Measurements from ENCODE around the gene DEAF1. TPM values are rescaled to one million over a fixed set of nuclear protein-coding genes. Genes with fewer than 3 reads are reported as not detected.
"Not testable (repeated sequence)": the region's sequence is repeated elsewhere in the genome, so short reads cannot be mapped to it uniquely, and the experiment has no call there.

DEAF1 gene
- total RNA-seq, 2 donors from 2014 or later: 40.5 to 66.1 TPM

- Mint-ChIP-seq H3K4me1 (ENCODE audit: low read depth) (no peaks in the 10 kb centered on the region), H3K27me3 (ENCODE audit: low read depth) (no peaks in the 10 kb centered on the region), H3K4me3 (no peak overlapping the region), H3K36me3 (ENCODE audit: insufficient read depth in 2 of 2) (peaks cover 3 to 6% of the 10 kb centered on the region in 2 donors), H3K9me3 (no peaks in the 10 kb centered on the region), H3K27ac (no peak overlapping the region)
- DNase-seq (no peak), ATAC-seq (replicated peaks in 1 of 2) (no peak)
Measured at GRCh38 chr11:655036-655726, 39.8 kb downstream of the DEAF1 start.

DNA sequence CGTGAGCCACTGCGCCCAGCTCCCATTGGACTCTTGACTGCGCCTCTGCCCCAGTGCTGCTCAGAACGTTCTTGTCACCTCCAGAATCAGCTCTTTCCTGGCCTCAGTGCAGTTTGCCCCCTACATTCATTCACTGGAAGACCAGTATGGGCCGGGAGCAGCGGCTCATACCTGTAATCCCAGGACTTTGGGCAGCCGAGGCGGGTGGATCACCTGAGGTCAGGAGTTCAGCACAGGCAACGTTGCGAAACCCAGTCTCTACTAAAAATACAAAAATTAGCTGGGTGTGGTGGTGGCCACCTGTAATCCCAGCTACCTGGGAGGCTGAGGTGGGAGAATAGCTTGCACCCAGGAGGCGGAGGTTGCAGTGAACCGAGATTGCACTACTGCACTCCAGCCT, 40.6 kb downstream of the DEAF1 start:
- H3K4me3 Mint-ChIP-seq; H3K36me3 Mint-ChIP-seq (ENCODE audit: insufficient read depth in 2 of 2); H3K9me3 Mint-ChIP-seq; H3K27me3 Mint-ChIP-seq (ENCODE audit: low read depth); H3K4me1 Mint-ChIP-seq (ENCODE audit: low read depth); H3K27ac Mint-ChIP-seq; DNase-seq; ATAC-seq (replicated peaks in 1 of 2): not testable (repeated sequence)

GRCh38 chr11:653837-654236, 41.2 kb downstream of the DEAF1 start:
- Mint-ChIP-seq H3K9me3 (no peaks in the 10 kb centered on the region), H3K36me3 (ENCODE audit: insufficient read depth in 2 of 2) (peaks cover 3 to 10% of the 10 kb centered on the region in 2 donors), H3K4me1 (ENCODE audit: low read depth) (no peaks in the 10 kb centered on the region), H3K27ac (no peak overlapping the region), H3K27me3 (ENCODE audit: low read depth) (no peaks in the 10 kb centered on the region), H3K4me3 (no peak overlapping the region)
- DNase-seq (no peak), ATAC-seq (replicated peaks in 1 of 2) (no peak)

GRCh38 chr11:653136-653535, 41.9 kb downstream of the DEAF1 start:
- H3K4me1 Mint-ChIP-seq (ENCODE audit: low read depth); H3K27me3 Mint-ChIP-seq (ENCODE audit: low read depth); ATAC-seq (replicated peaks in 1 of 2); H3K36me3 Mint-ChIP-seq (ENCODE audit: insufficient read depth in 2 of 2); H3K9me3 Mint-ChIP-seq; H3K4me3 Mint-ChIP-seq; DNase-seq; H3K27ac Mint-ChIP-seq: not testable (repeated sequence)

DNA sequence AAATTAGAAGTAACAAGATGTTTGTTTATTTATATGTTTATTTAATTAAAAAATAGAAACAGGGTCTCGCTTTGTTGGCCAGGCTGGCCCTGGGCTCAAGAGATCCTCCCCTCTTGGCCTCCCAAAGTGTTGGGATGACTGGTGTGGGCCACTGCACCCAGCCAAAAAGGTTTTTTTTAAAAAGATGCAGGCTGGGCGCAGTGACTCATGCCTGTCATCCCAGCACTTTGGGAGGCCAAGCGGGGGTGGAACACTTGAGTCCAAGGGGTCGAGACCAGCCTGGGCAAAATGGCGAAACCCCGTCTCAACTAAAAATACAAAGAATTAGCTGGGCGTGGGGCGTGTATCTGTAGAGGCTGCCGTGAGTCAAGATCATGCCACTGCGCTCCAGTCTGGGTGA, 44.5 kb downstream of the DEAF1 start:
- H3K27ac Mint-ChIP-seq: no peak overlapping the region
- H3K4me1 Mint-ChIP-seq (ENCODE audit: low read depth): peaks cover 4% of the 10 kb centered on the region
- no peaks in the 10 kb centered on the region for H3K9me3 Mint-ChIP-seq
- no peaks in the 10 kb centered on the region for H3K27me3 Mint-ChIP-seq (ENCODE audit: low read depth)
- no peak overlapping the region for H3K4me3 Mint-ChIP-seq
- peaks cover 3 to 12% of the 10 kb centered on the region in 2 donors for H3K36me3 Mint-ChIP-seq (ENCODE audit: insufficient read depth in 2 of 2)
- no peak for DNase-seq
- ATAC-seq (replicated peaks in 1 of 2): no peak

DNA sequence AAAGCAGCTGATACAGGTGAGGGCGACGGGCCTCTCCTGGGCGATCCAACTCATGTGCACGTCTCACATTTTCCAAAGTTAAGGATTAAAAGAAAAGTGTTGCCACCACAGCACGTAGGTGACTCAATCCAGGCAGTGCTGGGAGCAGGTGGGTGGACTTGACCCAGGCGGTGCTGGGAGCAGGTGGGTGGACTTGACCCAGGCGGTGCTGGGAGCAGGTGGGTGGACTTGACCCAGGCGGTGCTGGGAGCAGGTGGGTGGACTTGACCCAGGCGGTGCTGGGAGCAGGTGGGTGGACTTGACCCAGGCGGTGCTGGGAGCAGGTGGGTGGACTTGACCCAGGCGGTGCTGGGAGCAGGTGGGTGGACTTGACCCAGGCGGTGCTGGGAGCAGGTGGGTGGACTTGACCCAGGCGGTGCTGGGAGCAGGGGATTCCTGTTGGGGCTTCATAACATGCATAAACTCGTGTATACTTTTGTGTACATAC, 47.3 kb downstream of the DEAF1 start:
- not testable (repeated sequence) for H3K27me3 Mint-ChIP-seq (ENCODE audit: low read depth); ATAC-seq (replicated peaks in 1 of 2); H3K4me1 Mint-ChIP-seq (ENCODE audit: low read depth); H3K27ac Mint-ChIP-seq; H3K36me3 Mint-ChIP-seq (ENCODE audit: insufficient read depth in 2 of 2); H3K9me3 Mint-ChIP-seq; H3K4me3 Mint-ChIP-seq; DNase-seq

GRCh38 chr11:646214-646613, 48.8 kb downstream of the DEAF1 start:
- Mint-ChIP-seq H3K4me3 (no peak overlapping the region), H3K4me1 (ENCODE audit: low read depth) (peaks cover 4% of the 10 kb centered on the region), H3K27me3 (ENCODE audit: low read depth) (no peaks in the 10 kb centered on the region), H3K36me3 (ENCODE audit: insufficient read depth in 2 of 2) (peaks cover 0 to 7% of the 10 kb centered on the region in 2 donors), H3K9me3 (no peaks in the 10 kb centered on the region), H3K27ac (no peak overlapping the region)
- DNase-seq (no peak), ATAC-seq (replicated peaks in 1 of 2) (no peak)

GRCh38 chr11:645536-645935, 49.5 kb downstream of the DEAF1 start:
- DNase-seq: no peak
- H3K27ac Mint-ChIP-seq: no peak overlapping the region
- H3K9me3 Mint-ChIP-seq: no peaks in the 10 kb centered on the region
- peaks cover 0 to 7% of the 10 kb centered on the region in 2 donors for H3K36me3 Mint-ChIP-seq (ENCODE audit: insufficient read depth in 2 of 2)
- ATAC-seq (replicated peaks in 1 of 2): no peak
- peaks cover 4% of the 10 kb centered on the region for H3K4me1 Mint-ChIP-seq (ENCODE audit: low read depth)
- H3K4me3 Mint-ChIP-seq: no peak overlapping the region
- no peaks in the 10 kb centered on the region for H3K27me3 Mint-ChIP-seq (ENCODE audit: low read depth)

DNA sequence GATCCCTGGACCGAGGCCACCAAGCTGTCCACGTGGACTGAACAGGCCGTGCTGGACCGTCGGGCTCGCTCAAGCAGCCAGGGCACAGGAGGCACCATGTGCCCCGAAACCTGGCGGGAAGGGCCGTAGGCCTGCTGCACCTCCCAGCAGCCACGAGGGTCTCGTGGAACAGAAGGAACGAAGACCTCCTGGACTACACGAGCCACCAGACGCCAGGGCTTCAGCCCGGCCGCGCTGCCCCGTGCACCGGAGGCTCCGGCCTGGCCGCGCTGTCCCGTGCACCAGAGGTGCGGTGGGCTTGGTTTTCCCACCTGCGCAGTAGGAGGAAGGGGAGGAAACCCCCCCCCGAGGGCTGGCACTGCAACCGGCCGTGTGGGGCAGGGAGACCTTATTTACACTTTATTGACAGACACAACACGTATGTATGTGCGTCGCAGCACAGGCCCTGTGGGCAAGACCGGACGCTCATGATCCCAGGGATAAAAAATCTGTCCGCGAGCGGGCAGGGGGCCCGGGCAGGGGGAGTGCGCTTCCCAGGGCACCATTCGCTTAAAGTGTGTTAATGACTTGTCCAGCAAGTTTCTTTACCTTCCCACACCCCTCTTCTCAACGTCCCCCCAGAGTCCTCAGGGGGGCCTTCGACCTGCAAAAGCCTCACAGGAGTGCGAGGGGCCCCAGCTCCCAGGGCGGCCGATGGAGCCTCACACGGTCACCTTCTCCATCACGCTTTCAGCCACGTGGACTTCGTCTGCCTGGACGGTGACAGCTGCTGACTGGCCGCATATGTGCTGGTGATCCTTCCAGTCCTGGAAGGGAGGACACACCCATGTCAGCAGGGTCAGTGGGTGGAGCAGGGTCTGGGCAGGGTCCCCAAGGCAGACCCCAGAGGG, 50.9 kb downstream of the DEAF1 start:
- DNase-seq (no peak), ATAC-seq (replicated peaks in 1 of 2) (no peak)
- Mint-ChIP-seq H3K4me1 (ENCODE audit: low read depth) (peaks cover 4% of the 10 kb centered on the region), H3K27ac (no peak overlapping the region), H3K27me3 (ENCODE audit: low read depth) (peaks cover 1% of the 10 kb centered on the region), H3K36me3 (ENCODE audit: insufficient read depth in 2 of 2) (peaks cover 0 to 2% of the 10 kb centered on the region in 2 donors), H3K4me3 (no peak overlapping the region), H3K9me3 (no peaks in the 10 kb centered on the region)

DNA sequence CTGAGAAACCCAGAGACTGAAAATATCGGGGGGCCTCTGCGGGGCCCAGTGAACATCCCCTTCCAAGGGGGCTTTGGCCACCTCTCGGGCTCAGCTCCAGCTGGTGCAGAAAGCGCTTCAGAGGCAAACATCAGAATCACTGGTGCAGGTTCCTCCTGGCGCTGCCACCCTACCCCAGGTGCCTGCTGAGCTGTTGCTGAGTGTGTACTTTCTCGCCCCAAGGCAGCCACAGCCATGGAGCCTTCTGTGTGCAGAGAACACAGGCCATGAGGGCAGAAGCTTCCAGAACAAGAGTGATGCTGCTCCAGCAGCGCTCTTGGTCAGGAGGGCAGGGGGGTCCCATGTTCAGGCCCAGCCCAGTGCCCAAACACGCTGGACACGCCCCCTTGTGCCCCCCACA, 51.7 kb downstream of the DEAF1 start:
- H3K4me3 Mint-ChIP-seq: no peak overlapping the region
- H3K36me3 Mint-ChIP-seq (ENCODE audit: insufficient read depth in 2 of 2): peaks cover 0 to 5% of the 10 kb centered on the region in 2 donors
- DNase-seq (no peak), ATAC-seq (replicated peaks in 1 of 2) (no peak)
- no peaks in the 10 kb centered on the region for H3K9me3 Mint-ChIP-seq
- peaks cover 8% of the 10 kb centered on the region for H3K27me3 Mint-ChIP-seq (ENCODE audit: low read depth)
- H3K4me1 Mint-ChIP-seq (ENCODE audit: low read depth): peaks cover 11% of the 10 kb centered on the region
- H3K27ac Mint-ChIP-seq: no peak overlapping the region

DNA sequence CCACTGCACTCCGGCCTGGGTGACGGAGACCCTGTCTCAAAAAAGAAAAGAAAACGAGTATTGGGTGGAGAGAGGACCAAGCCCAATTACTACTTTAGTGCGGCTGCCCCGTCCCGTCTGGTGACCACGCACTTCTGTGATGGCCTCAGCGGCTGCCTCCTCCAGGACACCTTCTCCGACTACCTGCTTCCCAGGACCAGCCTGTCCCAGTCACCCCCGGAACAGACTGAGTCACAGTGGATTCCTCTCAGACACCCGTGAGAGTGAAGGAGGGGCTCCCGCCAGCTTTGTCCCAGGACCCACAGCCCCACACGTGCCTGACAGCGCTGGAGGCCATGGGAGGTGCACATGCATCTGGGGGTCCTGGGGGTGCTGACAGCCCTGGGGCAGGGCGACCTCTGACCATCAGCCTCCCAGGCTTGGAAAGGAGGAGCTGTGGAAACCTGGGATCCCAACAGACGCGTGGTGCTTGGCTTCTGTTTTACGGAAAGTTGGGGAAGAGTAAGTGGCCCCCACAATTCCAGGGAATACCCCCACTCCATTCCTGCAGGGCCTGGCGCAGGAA, 53.1 kb downstream of the DEAF1 start:
- ATAC-seq (replicated peaks in 1 of 2): no peak

GRCh38 chr11:640021-640706, 54.9 kb downstream of the DEAF1 start:
- Mint-ChIP-seq H3K27ac (no peak overlapping the region), H3K4me1 (ENCODE audit: low read depth) (peaks cover 13% of the 10 kb centered on the region), H3K4me3 (peak overlapping the region; percentile 46 to 50), H3K9me3 (no peaks in the 10 kb centered on the region), H3K36me3 (ENCODE audit: insufficient read depth in 2 of 2) (peaks cover 0 to 3% of the 10 kb centered on the region in 2 donors), H3K27me3 (ENCODE audit: low read depth) (peaks cover 15% of the 10 kb centered on the region)
- ATAC-seq (replicated peaks in 1 of 2): no peak
- no peak for DNase-seq

More for the DNA sequence above, 53.1 kb downstream of the DEAF1 start:
- H3K27me3 Mint-ChIP-seq (ENCODE audit: low read depth): peaks cover 9% of the 10 kb centered on the region
- no peaks in the 10 kb centered on the region for H3K9me3 Mint-ChIP-seq
- peaks cover 0 to 3% of the 10 kb centered on the region in 2 donors for H3K36me3 Mint-ChIP-seq (ENCODE audit: insufficient read depth in 2 of 2)
- H3K4me1 Mint-ChIP-seq (ENCODE audit: low read depth): peaks cover 13% of the 10 kb centered on the region
- H3K4me3 Mint-ChIP-seq: no peak overlapping the region
- no peak overlapping the region for H3K27ac Mint-ChIP-seq
- DNase-seq: no peak

All from activated T-cell treated with anti-CD3 and anti-CD28 coated beads, Interleukin-2, amount 50 U/mL, for 72 hours (primary cell).